ENCODE results near the gene PTPN18. TPM values are rescaled to one million over a fixed set of nuclear protein-coding genes. Genes with fewer than 3 reads are reported as not detected.

PTPN18 gene
- total and polyA plus RNA-seq, 2 donors (not counting 3 experiments of a cell fraction or from before 2014, with no cell fraction given) = 39.4 to 39.6 TPM

DNA sequence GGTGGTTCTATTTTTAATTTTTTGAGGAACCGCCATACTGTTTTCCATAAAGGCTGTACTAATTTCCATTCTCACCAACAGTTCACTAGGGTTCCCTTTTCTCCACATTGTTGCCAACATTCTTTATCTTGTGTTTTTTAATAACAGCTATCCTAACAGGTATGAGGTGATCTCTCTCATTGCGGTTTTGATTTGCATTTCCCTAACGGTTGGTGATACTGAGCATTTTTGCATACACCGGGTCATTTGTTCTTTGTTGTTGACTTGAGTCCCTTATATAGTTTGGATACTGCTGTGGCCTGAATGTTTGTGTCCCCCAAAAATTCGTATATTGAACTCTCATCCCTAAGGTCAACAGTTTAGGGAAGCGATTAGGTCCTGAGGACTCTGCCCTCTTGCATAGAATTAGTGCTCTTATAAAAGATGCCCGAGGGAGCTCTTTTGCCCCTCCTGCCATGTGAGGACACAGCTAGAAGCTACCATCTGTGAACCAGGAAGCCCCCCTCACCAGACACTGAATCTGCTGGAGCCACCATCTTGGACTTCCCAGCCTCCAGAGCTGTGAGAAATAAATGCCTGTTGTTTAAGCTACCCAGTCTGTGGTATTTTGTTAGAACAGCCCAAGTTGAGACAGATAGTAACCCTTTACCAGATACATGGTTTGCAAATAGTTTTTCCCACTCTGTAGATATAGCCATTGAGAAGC lies 8.5 kb upstream of the PTPN18 start:
- Histone ChIP-seq H3K4me2 (ENCODE audit: insufficient read depth, low read length) (no peak overlapping the region), H3K36me3 (ENCODE audit: control insufficient read depth in 2 of 2, extremely low read depth in 1 of 2, insufficient read depth in 2 of 2, low read length in 2 of 2) (peaks cover 12 to 22% of the 10 kb centered on the region in 2 experiments), H3K4me3 (replicated peaks in 1 of 3; ENCODE audit: insufficient read depth in 1 of 3, low read depth in 1 of 3, low read length in 3 of 3) (no peak overlapping the region), H3K9me3 (replicated peaks; ENCODE audit: control insufficient read depth, insufficient read depth, low read length) (no peaks in the 10 kb centered on the region), H4K20me1 (replicated peaks; ENCODE audit: control insufficient read depth, extremely low read depth, insufficient read depth, low read length) (no peaks in the 10 kb centered on the region), H2AFZ (ENCODE audit: low read depth, low read length) (no peak overlapping the region), H3K9ac (replicated peaks; ENCODE audit: extremely low read depth, insufficient read depth, low read length) (no peak overlapping the region), H3K79me2 (ENCODE audit: control insufficient read depth, insufficient read depth, low read length) (peaks cover 14% of the 10 kb centered on the region), H3K27ac (ENCODE audit: insufficient read depth, low read depth, low read length) (no peak overlapping the region), H3K27me3 (ENCODE audit: control insufficient read depth in 2 of 2, insufficient read depth in 2 of 2, low read length in 2 of 2) (no peaks in the 10 kb centered on the region), H3K4me1 (ENCODE audit: control insufficient read depth, extremely low read depth, insufficient read depth, low read length) (peaks cover 5% of the 10 kb centered on the region), H3K9me1 (replicated peaks; ENCODE audit: control insufficient read depth, extremely low read depth, insufficient read depth, low read length) (no peaks in the 10 kb centered on the region)
- FAIRE-seq = no peak
- TF ChIP-seq JUN (IDR thresholded peaks at IDR 0.05; ENCODE audit: borderline replicate concordance, insufficient read depth, insufficient read length, low read depth) (no peak), MYC (IDR thresholded peaks at IDR 0.05; ENCODE audit: low read depth, low read length) (no peak), EZH2 (IDR thresholded peaks at IDR 0.05; ENCODE audit: borderline replicate concordance, low read depth, low read length, severe bottlenecking) (no peak), GATA2 (IDR thresholded peaks at IDR 0.05; ENCODE audit: insufficient read depth, insufficient read length, low read depth, low read length) (no peak), FOS (IDR thresholded peaks at IDR 0.05; ENCODE audit: borderline replicate concordance, insufficient read depth, low read length) (no peak), POLR2AphosphoS5 (IDR thresholded peaks at IDR 0.05; ENCODE audit: insufficient read depth, low read depth, low read length) (no peak), POLR2A (IDR thresholded peaks at IDR 0.05; ENCODE audit: low read depth, low read length) (no peak)
- TF ChIP-seq, protein P1, sequence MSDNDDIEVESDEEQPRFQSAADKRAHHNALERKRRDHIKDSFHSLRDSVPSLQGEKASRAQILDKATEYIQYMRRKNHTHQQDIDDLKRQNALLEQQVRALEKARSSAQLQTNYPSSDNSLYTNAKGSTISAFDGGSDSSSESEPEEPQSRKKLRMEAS (IDR thresholded peaks at IDR 0.05; ENCODE audit: insufficient read depth, insufficient read length) = no peak
- TF ChIP-seq, protein P2, sequence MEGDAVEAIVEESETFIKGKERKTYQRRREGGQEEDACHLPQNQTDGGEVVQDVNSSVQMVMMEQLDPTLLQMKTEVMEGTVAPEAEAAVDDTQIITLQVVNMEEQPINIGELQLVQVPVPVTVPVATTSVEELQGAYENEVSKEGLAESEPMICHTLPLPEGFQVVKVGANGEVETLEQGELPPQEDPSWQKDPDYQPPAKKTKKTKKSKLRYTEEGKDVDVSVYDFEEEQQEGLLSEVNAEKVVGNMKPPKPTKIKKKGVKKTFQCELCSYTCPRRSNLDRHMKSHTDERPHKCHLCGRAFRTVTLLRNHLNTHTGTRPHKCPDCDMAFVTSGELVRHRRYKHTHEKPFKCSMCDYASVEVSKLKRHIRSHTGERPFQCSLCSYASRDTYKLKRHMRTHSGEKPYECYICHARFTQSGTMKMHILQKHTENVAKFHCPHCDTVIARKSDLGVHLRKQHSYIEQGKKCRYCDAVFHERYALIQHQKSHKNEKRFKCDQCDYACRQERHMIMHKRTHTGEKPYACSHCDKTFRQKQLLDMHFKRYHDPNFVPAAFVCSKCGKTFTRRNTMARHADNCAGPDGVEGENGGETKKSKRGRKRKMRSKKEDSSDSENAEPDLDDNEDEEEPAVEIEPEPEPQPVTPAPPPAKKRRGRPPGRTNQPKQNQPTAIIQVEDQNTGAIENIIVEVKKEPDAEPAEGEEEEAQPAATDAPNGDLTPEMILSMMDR (IDR thresholded peaks at IDR 0.05; ENCODE audit: extremely low read depth in 1 of 2, insufficient read depth in 1 of 2, low read depth in 1 of 2, low read length in 2 of 2) = no peak
- intact Hi-C loops (cut with micrococcal nuclease) (loop anchor here (10.0 kb wide), 1 partner anchor 747 kb away; the partner anchor contains the start of gene FAM168B), dilution Hi-C loops (cut with MboI; ENCODE audit: extremely low pct_ligation_motif_present, low sequenced_read_pairs) (no loop called here)
- no TSS peak for BruUV-seq (replicated peaks)
- ChIA-PET POLR2A (interaction anchor here (0.5 kb wide), 1 partner anchor 10 kb away, joined by 8 read pairs; no protein-coding TSS in a partner anchor), CTCF (no interaction called here)
- DNase-seq (ENCODE audit: low read depth, low spot score) = no peak
